Measurements from ENCODE around the gene PIF1.

Gene PIF1

GRCh38 chr15:64781299-64781698, 44.1 kb downstream of the PIF1 start:
- no peak overlapping the region for H3K27ac ChIP-seq (replicated peaks)
- H3K27me3 ChIP-seq (ENCODE audit: insufficient read depth, poor library complexity, severe bottlenecking), result peaks cover 12% of the 10 kb centered on the region
- DNase-seq (ENCODE audit: low read depth in 1 of 2, low spot score in 1 of 2), result no peak
- TF ChIP-seq SPI1 (IDR thresholded peaks at IDR 0.05; ENCODE audit: borderline replicate concordance, low read depth) (no peak), CTCF (IDR thresholded peaks at IDR 0.05; ENCODE audit: insufficient read depth, low read length) (no peak), GABPA (IDR thresholded peaks at IDR 0.05; ENCODE audit: low read depth) (no peak), POLR2AphosphoS5 (IDR thresholded peaks at IDR 0.05; ENCODE audit: low read depth) (no peak), REST (IDR thresholded peaks at IDR 0.05; ENCODE audit: insufficient replicate concordance, low read depth) (no peak)
- H3K4me3 ChIP-seq (replicated peaks; ENCODE audit: insufficient read depth, low read length), result no peak overlapping the region

GRCh38 chr15:64780600-64781156, 44.8 kb downstream of the PIF1 start:
- no peak overlapping the region for H3K4me3 ChIP-seq (replicated peaks; ENCODE audit: insufficient read depth, low read length)
- H3K27ac ChIP-seq (replicated peaks), result no peak overlapping the region
- DNase-seq (ENCODE audit: low read depth in 1 of 2, low spot score in 1 of 2), result no peak
- H3K27me3 ChIP-seq (ENCODE audit: insufficient read depth, poor library complexity, severe bottlenecking), result peaks cover 17% of the 10 kb centered on the region
- TF ChIP-seq CTCF (IDR thresholded peaks at IDR 0.05; ENCODE audit: insufficient read depth, low read length) (no peak), GABPA (IDR thresholded peaks at IDR 0.05; ENCODE audit: low read depth) (no peak), SPI1 (IDR thresholded peaks at IDR 0.05; ENCODE audit: borderline replicate concordance, low read depth) (no peak), POLR2AphosphoS5 (IDR thresholded peaks at IDR 0.05; ENCODE audit: low read depth) (no peak), REST (IDR thresholded peaks at IDR 0.05; ENCODE audit: insufficient replicate concordance, low read depth) (no peak)

GRCh38 chr15:64779630-64780029, 45.8 kb downstream of the PIF1 start:
- no peak overlapping the region for H3K27ac ChIP-seq (replicated peaks)
- TF ChIP-seq REST (IDR thresholded peaks at IDR 0.05; ENCODE audit: insufficient replicate concordance, low read depth), result no peak
- no peak for TF ChIP-seq CTCF (IDR thresholded peaks at IDR 0.05; ENCODE audit: insufficient read depth, low read length)
- no peak for TF ChIP-seq SPI1 (IDR thresholded peaks at IDR 0.05; ENCODE audit: borderline replicate concordance, low read depth)
- no peak for TF ChIP-seq GABPA (IDR thresholded peaks at IDR 0.05; ENCODE audit: low read depth)
- no peak for TF ChIP-seq POLR2AphosphoS5 (IDR thresholded peaks at IDR 0.05; ENCODE audit: low read depth)
- DNase-seq (ENCODE audit: low read depth in 1 of 2, low spot score in 1 of 2), result no peak
- H3K27me3 ChIP-seq (ENCODE audit: insufficient read depth, poor library complexity, severe bottlenecking), result peaks cover 17% of the 10 kb centered on the region
- H3K4me3 ChIP-seq (replicated peaks; ENCODE audit: insufficient read depth, low read length), result no peak overlapping the region

Measured in HL-60 (cell line).